Retinal pigment epithelial cell (primary cell): ENCODE results near the gene PCDH9.

Experiments used
- DNase-seq: peaks from one replicate; pipeline ENCODE4 v3.0.0-alpha.2; 2010; ENCODE audit warnings: low read depth
- H3K4me3 ChIP-seq: 2 replicates; pipeline ENCODE4 v1.5.1; 2011; ENCODE audit warnings: mild to moderate bottlenecking, low read length, control low read depth, moderate library complexity
- CTCF ChIP-seq: conservative IDR thresholded peaks from 2 replicates; pipeline ENCODE4 v1.5.1; 2011; ENCODE audit warnings: low read depth, low read length, control low read depth, inconsistent platforms

PCDH9 gene

GRCh38 chr13:66618702-66619101 is 611.4 kb downstream of the PCDH9 start:
- H3K4me3 ChIP-seq: no peak overlapping the region
- peak; percentile 21 for DNase-seq
- TF ChIP-seq CTCF: peak; percentile 48

GRCh38 chr13:66617786-66618185 is 612.4 kb downstream of the PCDH9 start:
- no peak overlapping the region for H3K4me3 ChIP-seq
- no peak for TF ChIP-seq CTCF
- no peak for DNase-seq

GRCh38 chr13:66612983-66613382 is 617.2 kb downstream of the PCDH9 start:
- no peak overlapping the region for H3K4me3 ChIP-seq
- TF ChIP-seq CTCF: no peak
- DNase-seq: no peak

GRCh38 chr13:66586489-66586888 is 643.6 kb downstream of the PCDH9 start:
- no peak for DNase-seq
- no peak overlapping the region for H3K4me3 ChIP-seq
- TF ChIP-seq CTCF: no peak

GRCh38 chr13:66585669-66586203 is 644.4 kb downstream of the PCDH9 start:
- no peak for TF ChIP-seq CTCF
- no peak overlapping the region for H3K4me3 ChIP-seq
- DNase-seq: no peak

GRCh38 chr13:66581675-66582074 is 648.5 kb downstream of the PCDH9 start:
- H3K4me3 ChIP-seq: no peak overlapping the region
- no peak for DNase-seq
- no peak for TF ChIP-seq CTCF

- no peak for TF ChIP-seq CTCF
- no peak for DNase-seq
- H3K4me3 ChIP-seq: no peak overlapping the region
Measured at GRCh38 chr13:66578305-66578704, 651.8 kb downstream of the PCDH9 start.
